HG03354 (cell line): ENCODE data around the gene GUCY1A2.

Source experiments
- ATAC-seq: cut with Tn5 transposase; IDR thresholded peaks from one replicate; pipeline ENCODE4 v1.9.1; 2021; ENCODE audit warnings: mild to moderate bottlenecking; ENCODE audit not compliant: unreplicated experiment, poor library complexity, severe bottlenecking

The GUCY1A2 gene

DNA sequence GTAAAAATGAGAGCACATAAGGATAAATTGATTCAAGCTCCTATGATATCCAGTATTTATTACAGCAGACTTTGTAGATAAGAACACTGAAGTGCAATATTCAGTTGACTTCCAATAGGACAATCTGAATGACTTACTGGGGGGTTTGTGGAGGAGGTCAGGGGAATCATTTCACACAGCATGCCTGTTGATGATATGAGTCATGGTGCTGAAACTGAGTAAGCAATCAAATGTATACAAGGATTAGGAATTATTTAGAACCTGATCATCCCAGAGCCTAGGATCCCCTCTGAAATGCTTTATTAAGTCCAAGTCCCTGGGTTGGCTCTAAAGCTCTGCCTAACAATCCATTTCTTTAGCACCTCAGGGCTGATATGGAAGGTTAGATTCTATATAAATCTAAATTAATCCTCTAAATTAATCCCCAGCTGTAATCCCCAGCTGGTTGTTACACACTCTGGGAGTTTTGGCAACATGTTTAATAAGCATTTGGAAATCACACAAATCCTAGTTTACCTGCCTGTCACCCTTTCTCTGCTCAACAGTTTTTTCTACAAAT is 326.4 kb downstream of the GUCY1A2 start:
- ATAC-seq = no peak

DNA sequence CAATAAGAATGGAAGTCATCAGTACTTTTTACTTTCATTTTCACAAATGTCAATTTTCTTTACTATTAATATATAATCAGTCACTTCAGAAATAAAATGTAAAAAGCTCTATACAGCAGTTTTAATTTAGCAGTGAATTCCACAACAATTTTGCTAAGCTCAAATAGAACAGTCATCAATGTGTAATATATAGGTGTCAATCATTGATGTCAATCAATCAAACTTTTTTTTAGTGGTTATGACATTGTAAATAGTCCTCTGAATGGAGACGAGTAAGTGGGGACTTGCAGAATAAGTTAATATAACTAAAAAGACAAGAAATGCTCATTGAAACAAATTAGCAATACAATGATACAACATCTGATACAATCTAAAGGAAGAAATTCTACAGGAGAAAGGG is 327.4 kb downstream of the GUCY1A2 start:
- ATAC-seq = no peak

GRCh38 chr11:106684944-106685343 is 333.3 kb downstream of the GUCY1A2 start:
- no peak for ATAC-seq

- no peak for ATAC-seq
These were observed 334.8 kb downstream of the GUCY1A2 start for GRCh38 chr11:106683435-106683834.

GRCh38 chr11:106681435-106681834 is 336.8 kb downstream of the GUCY1A2 start:
- no peak for ATAC-seq

DNA sequence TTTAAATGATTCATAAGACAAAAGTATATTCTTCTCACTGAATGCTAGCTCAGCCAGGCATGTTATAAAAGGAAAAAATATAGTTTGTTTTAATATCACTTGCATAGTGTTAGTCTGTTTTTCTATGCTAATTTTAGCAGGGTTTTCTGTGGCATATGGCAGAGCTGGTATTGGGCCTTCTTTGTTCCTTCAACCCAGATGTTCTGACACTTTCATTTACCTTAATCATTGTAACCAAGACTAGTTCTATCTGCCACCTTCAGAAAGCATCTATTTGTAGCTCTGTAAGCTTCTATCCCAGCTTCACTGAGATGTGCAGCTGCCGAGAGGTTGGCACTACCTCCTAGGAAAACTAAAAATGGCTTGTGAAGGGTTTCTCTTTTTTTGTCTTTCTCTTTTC is 338.7 kb downstream of the GUCY1A2 start:
- ATAC-seq = no peak

DNA sequence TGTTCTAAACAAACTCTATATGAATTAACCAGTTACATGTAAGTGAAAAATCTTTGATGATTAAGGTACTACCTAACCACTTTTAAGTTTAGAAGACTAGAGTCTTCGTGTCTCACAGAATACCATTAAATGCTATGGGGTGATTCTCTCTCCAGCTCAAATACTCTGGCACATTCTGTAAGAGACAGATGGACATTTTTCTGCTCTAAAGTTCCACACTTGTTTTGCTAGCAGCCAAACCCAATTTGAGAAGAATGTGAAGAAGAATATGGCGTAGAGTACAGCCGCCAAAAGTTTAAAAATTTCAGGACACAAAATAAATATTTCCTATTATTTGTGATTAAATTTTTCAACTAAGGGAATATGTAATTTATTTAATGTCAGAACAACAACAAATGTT is 339.1 kb downstream of the GUCY1A2 start:
- no peak for ATAC-seq

DNA sequence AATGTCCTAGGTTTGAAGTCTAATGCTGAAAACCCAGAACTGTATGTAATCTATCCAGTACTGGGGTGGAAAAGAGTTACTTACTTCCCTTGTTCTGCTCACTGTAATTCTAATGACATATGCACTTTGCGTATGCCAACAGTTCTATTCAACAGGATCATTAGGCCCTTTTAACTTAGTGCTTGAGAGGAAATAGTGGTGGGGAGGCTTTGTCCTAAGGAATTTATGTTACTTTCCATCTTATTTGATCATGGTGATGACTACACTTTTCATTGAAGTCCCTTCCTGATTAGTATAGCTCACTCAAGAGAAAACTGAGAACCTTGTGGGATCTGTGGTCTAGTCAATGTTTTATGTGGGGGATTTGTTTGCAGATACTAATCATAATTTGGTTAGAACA is 348.2 kb downstream of the GUCY1A2 start:
- ATAC-seq = no peak

- ATAC-seq = no peak
These were observed 350.1 kb downstream of the GUCY1A2 start for GRCh38 chr11:106668147-106668546.

GRCh38 chr11:106656646-106657045 is 361.6 kb downstream of the GUCY1A2 start:
- no peak for ATAC-seq

DNA sequence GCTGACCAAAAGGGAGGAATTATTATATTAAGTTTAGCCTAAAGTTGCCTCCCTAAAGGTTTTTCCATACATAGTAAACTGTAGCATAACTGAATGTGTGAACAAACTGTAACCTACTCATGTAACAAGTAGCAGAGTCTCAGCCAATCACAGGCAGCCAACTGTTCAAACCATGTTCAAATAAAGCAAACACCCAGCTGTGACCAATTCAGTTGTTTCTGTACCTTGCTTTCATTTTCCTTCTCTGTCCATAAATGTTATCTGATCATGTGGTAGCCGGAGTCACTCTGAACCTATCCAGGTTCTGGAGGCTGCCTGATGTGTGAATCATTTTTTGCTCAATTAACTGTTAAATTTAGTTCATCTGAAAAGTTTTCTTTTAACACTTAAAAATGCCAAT is 373.5 kb downstream of the GUCY1A2 start:
- no peak for ATAC-seq

DNA sequence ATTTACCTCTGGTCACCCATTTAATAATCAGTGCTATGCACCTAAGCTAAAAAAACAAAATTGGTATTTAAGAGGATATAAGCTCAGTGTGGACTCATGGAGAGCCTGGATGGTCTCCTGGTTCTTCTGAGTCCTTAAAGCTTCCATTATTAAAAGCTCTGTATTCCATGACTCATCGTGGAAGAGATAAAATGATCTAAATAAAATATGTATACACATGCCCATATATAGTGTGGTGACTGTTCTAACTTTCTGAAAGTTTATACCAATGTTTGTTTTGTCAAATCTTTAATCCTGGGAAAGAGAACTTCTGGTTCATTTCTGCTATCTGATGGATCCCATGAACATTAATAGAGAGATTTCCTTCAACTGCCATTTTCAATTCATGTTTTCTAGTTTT is 375.9 kb downstream of the GUCY1A2 start:
- ATAC-seq = no peak

- ATAC-seq = no peak
These were observed 386.0 kb downstream of the GUCY1A2 start for GRCh38 chr11:106632283-106632682.

DNA sequence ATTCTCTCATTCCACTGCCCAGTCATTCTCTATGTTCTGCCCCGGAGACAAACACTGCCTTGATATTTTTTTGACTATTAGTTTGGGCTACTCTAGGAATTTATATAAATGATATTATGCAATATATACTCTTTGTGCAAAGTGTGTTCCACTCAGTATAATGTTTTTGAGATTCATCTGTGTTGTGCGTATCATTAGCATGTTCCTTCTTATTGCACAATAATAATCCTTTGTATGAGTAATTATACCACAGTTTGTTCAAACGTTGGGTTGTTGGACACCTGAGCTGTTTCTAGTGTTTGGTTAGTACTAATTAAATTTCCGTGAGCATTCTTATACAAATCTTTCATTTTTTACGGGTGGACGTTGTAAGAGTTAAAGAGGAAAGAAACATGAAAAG is 390.6 kb downstream of the GUCY1A2 start:
- ATAC-seq = no peak

GRCh38 chr11:106625566-106625965 is 392.7 kb downstream of the GUCY1A2 start:
- ATAC-seq = no peak

- no peak for ATAC-seq
These were observed 393.9 kb downstream of the GUCY1A2 start for GRCh38 chr11:106624377-106624776.
